ENCODE measurements around the gene OR10A6. TPM values are rescaled to one million over a fixed set of nuclear protein-coding genes. Genes with fewer than 3 reads are reported as not detected.

Gene OR10A6
- total and polyA plus RNA-seq, 2 donors (not counting 1 experiment from before 2014, with no cell fraction given): not detected

GRCh38 chr11:7964261-7964660 lies 33.2 kb upstream of the OR10A6 start:
- Histone ChIP-seq H4K20me1 (ENCODE audit: control insufficient read depth, insufficient read depth, low read length, poor library complexity, severe bottlenecking) (no peaks in the 10 kb centered on the region), H3K4me2 (replicated peaks; ENCODE audit: low read depth, low read length, poor library complexity, severe bottlenecking) (no peak overlapping the region), H3K4me1 (ENCODE audit: control insufficient read depth in 2 of 2, insufficient read depth in 2 of 2, low read length in 2 of 2) (no peaks in the 10 kb centered on the region), H3K4me3 (ENCODE audit: control extremely low read depth in 1 of 5, extremely low read depth in 1 of 5, insufficient read depth in 1 of 5, low read depth in 2 of 5, low read length in 4 of 5) (no peak overlapping the region), H3K9ac (ENCODE audit: low read length) (no peak overlapping the region), H3K27ac (ENCODE audit: low read length in 2 of 2) (no peak overlapping the region), H3K27me3 (replicated peaks in 1 of 4; ENCODE audit: control extremely low read depth in 1 of 4, control insufficient read depth in 3 of 4, insufficient read depth in 4 of 4, low read length in 3 of 4) (peaks cover 0 to 5% (median 2%) of the 10 kb centered on the region in 4 experiments), H2AFZ (ENCODE audit: insufficient read depth, low read depth, low read length, poor library complexity, severe bottlenecking) (no peak overlapping the region), H3K79me2 (ENCODE audit: control insufficient read depth, insufficient read depth, low read length) (no peaks in the 10 kb centered on the region), H3K9me3 (ENCODE audit: control extremely low read depth in 1 of 3, control insufficient read depth in 2 of 3, insufficient read depth in 1 of 3, low read length in 2 of 3) (no peaks in the 10 kb centered on the region), H3K36me3 (replicated peaks in 1 of 2; ENCODE audit: control extremely low read depth in 1 of 2, control insufficient read depth in 1 of 2, extremely low read depth in 1 of 2, insufficient read depth in 2 of 2, low read length in 1 of 2) (no peaks in the 10 kb centered on the region)
- POLR2A ChIA-PET: no interaction called here
- 43% methylated on average over 2 of the region's 3 CpGs for WGBS (ENCODE audit: insufficient coverage)
- TF ChIP-seq CTCF (IDR thresholded peaks at IDR 0.05) (no peak), EZH2 (IDR thresholded peaks at IDR 0.05; ENCODE audit: borderline replicate concordance, insufficient read depth, low read depth, low read length, poor library complexity, severe bottlenecking) (no peak)
- Mint-ChIP-seq H3K4me3 (no peak overlapping the region), H3K27ac (no peak overlapping the region), H3K27me3 (peaks cover 41% of the 10 kb centered on the region), H3K4me1 (no peaks in the 10 kb centered on the region), H3K9me3 (ENCODE audit: insufficient read depth) (no peaks in the 10 kb centered on the region)
- intact Hi-C loops (cut with micrococcal nuclease): no loop called here
- DNase-seq (no peak), ATAC-seq (ENCODE audit: low read depth) (no peak)
- CTCF ChIA-PET: no interaction called here

GRCh38 chr11:7955191-7955590 lies 24.1 kb upstream of the OR10A6 start:
- Histone ChIP-seq H3K27ac (ENCODE audit: low read length in 2 of 2) (no peak overlapping the region), H3K79me2 (ENCODE audit: control insufficient read depth, insufficient read depth, low read length) (no peaks in the 10 kb centered on the region), H2AFZ (ENCODE audit: insufficient read depth, low read depth, low read length, poor library complexity, severe bottlenecking) (no peak overlapping the region), H3K4me2 (replicated peaks; ENCODE audit: low read depth, low read length, poor library complexity, severe bottlenecking) (no peak overlapping the region), H3K9ac (ENCODE audit: low read length) (no peak overlapping the region), H4K20me1 (ENCODE audit: control insufficient read depth, insufficient read depth, low read length, poor library complexity, severe bottlenecking) (no peaks in the 10 kb centered on the region), H3K27me3 (replicated peaks in 1 of 4; ENCODE audit: control extremely low read depth in 1 of 4, control insufficient read depth in 3 of 4, insufficient read depth in 4 of 4, low read length in 3 of 4) (peaks cover 0 to 6% (median 0%) of the 10 kb centered on the region in 4 experiments), H3K36me3 (replicated peaks in 1 of 2; ENCODE audit: control extremely low read depth in 1 of 2, control insufficient read depth in 1 of 2, extremely low read depth in 1 of 2, insufficient read depth in 2 of 2, low read length in 1 of 2) (no peaks in the 10 kb centered on the region), H3K4me1 (ENCODE audit: control insufficient read depth in 2 of 2, insufficient read depth in 2 of 2, low read length in 2 of 2) (no peaks in the 10 kb centered on the region), H3K9me3 (ENCODE audit: control extremely low read depth in 1 of 3, control insufficient read depth in 2 of 3, insufficient read depth in 1 of 3, low read length in 2 of 3) (no peaks in the 10 kb centered on the region), H3K4me3 (ENCODE audit: control extremely low read depth in 1 of 5, extremely low read depth in 1 of 5, insufficient read depth in 1 of 5, low read depth in 2 of 5, low read length in 4 of 5) (no peak overlapping the region)
- ChIA-PET CTCF (no interaction called here), POLR2A (no interaction called here)
- TF ChIP-seq EZH2 (IDR thresholded peaks at IDR 0.05; ENCODE audit: borderline replicate concordance, insufficient read depth, low read depth, low read length, poor library complexity, severe bottlenecking) (no peak), CTCF (IDR thresholded peaks at IDR 0.05) (no peak)
- WGBS (ENCODE audit: insufficient coverage): no CpG with 5 or more reads among the region's 1 CpG
- intact Hi-C loops (cut with micrococcal nuclease): no loop called here
- no peaks in the 10 kb centered on the region for H3K9me3 Mint-ChIP-seq (ENCODE audit: insufficient read depth)
- ATAC-seq (ENCODE audit: low read depth) (no peak), DNase-seq (no peak)
- no peak overlapping the region for H3K27ac Mint-ChIP-seq
- H3K4me3 Mint-ChIP-seq: no peak overlapping the region
- peaks cover 21% of the 10 kb centered on the region for H3K27me3 Mint-ChIP-seq
- H3K4me1 Mint-ChIP-seq: no peaks in the 10 kb centered on the region
